B cell (primary cell): Measurements from ENCODE around the gene DPCD. TPM values are rescaled to one million over a fixed set of nuclear protein-coding genes. Genes with fewer than 3 reads are reported as not detected.

Experiments
- ATAC-seq: fragments of 200-7000 bp; cut with Tn5 transposase; one replicate; pipeline ENCODE4 v1.10.0; 2021; ENCODE audit warnings: low read depth, mild to moderate bottlenecking, moderate number of reproducible peaks, moderate library complexity
- CTCF ChIA-PET: fragments of 350-600 bp; sonication (Branson Sonifier 250); formaldehyde crosslinking; loops from one replicate; lab custom pipeline; 2021; ENCODE audit warnings: antibody characterized with exemption, inconsistent platforms; lab: Charles Lee
- POLR2A ChIA-PET: fragments of 350-600 bp; sonication (Branson Sonifier 250); formaldehyde crosslinking; loops from one replicate; lab custom pipeline; 2021; ENCODE audit warnings: antibody characterized with exemption; lab: Charles Lee
- DNase-seq: peaks from one replicate; pipeline ENCODE4 v3.0.0; 2013
- H2AFZ ChIP-seq: 2 replicates; pipeline ENCODE4 v1.6.1; 2012; ENCODE audit warnings: mild to moderate bottlenecking, low read depth, low read length; ENCODE audit not compliant: insufficient read depth, poor library complexity, severe bottlenecking
- H3K27ac ChIP-seq, 2 donors: 1 replicate in 1 of 2; 2 replicates in 1 of 2; pipeline ENCODE4 v1.5.1; 2012 to 2013; ENCODE audit warnings: low read length in 2 of 2, mild to moderate bottlenecking in 2 of 2, moderate library complexity in 1 of 2
- H3K27me3 ChIP-seq, 4 experiments: fragments of 200-600 bp in 1 of 4; sonication (generic) in 1 of 4; replicated peaks in 1 of 4; 1 replicate in 2 of 4; 2 replicates in 2 of 4; pipeline versions ENCODE4 v1.6.1 to v1.7.0; 2013 to 2016; ENCODE audit warnings: low read length in 3 of 4, mild to moderate bottlenecking in 2 of 4, mixed read lengths in 1 of 4, moderate library complexity in 1 of 4; ENCODE audit not compliant: insufficient read depth in 4 of 4, control insufficient read depth in 3 of 4; ENCODE audit errors: control extremely low read depth in 1 of 4
- H3K36me3 ChIP-seq, 2 experiments: replicated peaks in 1 of 2; 1 replicate in 1 of 2; 2 replicates in 1 of 2; pipeline versions ENCODE4 v1.6.1 to v1.7.1; 2013; ENCODE audit warnings: low read length in 1 of 2; ENCODE audit not compliant: insufficient read depth in 2 of 2, control insufficient read depth in 1 of 2; ENCODE audit errors: control extremely low read depth in 1 of 2, extremely low read depth in 1 of 2
- H3K4me1 ChIP-seq, 2 donors: fragments of 200-600 bp in 1 of 2; sonication (generic) in 1 of 2; 1 replicate in 1 of 2; 2 replicates in 1 of 2; pipeline versions ENCODE4 v1.5.1 to v1.6.1; 2013 to 2017; ENCODE audit warnings: low read length in 2 of 2; ENCODE audit not compliant: control insufficient read depth in 2 of 2, insufficient read depth in 2 of 2
- H3K4me2 ChIP-seq: replicated peaks from 2 replicates; pipeline ENCODE3; 2012; ENCODE audit warnings: mild to moderate bottlenecking, low read depth, low read length; ENCODE audit not compliant: poor library complexity, severe bottlenecking
- H3K4me3 ChIP-seq, 5 experiments: fragments of 200-600 bp in 1 of 5; sonication (generic) in 1 of 5; 1 replicate in 3 of 5; 2 replicates in 2 of 5; pipeline versions ENCODE4 v1.5.1 to v1.7.0; 2011 to 2016; ENCODE audit warnings: low read length in 4 of 5, mild to moderate bottlenecking in 4 of 5, low read depth in 2 of 5, control low read depth in 1 of 5, moderate library complexity in 1 of 5; ENCODE audit not compliant: insufficient read depth in 1 of 5; ENCODE audit errors: control extremely low read depth in 1 of 5, extremely low read depth in 1 of 5
- H3K79me2 ChIP-seq: fragments of 200-600 bp; sonication (generic); one replicate; pipeline ENCODE4 v1.6.0; 2016; ENCODE audit warnings: low read length; ENCODE audit not compliant: control insufficient read depth, insufficient read depth
- H3K9ac ChIP-seq: fragments of 200-600 bp; sonication (generic); 2 replicates; pipeline ENCODE4 v1.6.1; 2017; ENCODE audit warnings: mild to moderate bottlenecking, low read length, moderate library complexity
- H3K9me3 ChIP-seq, 3 donors: one replicate each; pipeline versions ENCODE4 v1.6.1 to v1.7.1; 2013; ENCODE audit warnings: low read length in 2 of 3; ENCODE audit not compliant: control insufficient read depth in 2 of 3, insufficient read depth in 1 of 3; ENCODE audit errors: control extremely low read depth in 1 of 3
- H4K20me1 ChIP-seq: 2 replicates; pipeline ENCODE4 v1.6.0; 2012; ENCODE audit warnings: mild to moderate bottlenecking, low read length; ENCODE audit not compliant: insufficient read depth, control insufficient read depth, poor library complexity, severe bottlenecking
- H3K27ac Mint-ChIP-seq: one replicate; pipeline ENCODE4 v1.8.0; 2021; ENCODE audit warnings: mixed read lengths
- H3K27me3 Mint-ChIP-seq: one replicate; pipeline ENCODE4 v1.8.0; 2021; ENCODE audit warnings: mixed read lengths
- H3K4me1 Mint-ChIP-seq: one replicate; pipeline ENCODE4 v1.8.0; 2021; ENCODE audit warnings: mixed read lengths
- H3K4me3 Mint-ChIP-seq: one replicate; pipeline ENCODE4 v1.8.0; 2021; ENCODE audit warnings: mixed read lengths
- H3K9me3 Mint-ChIP-seq: one replicate; pipeline ENCODE4 v1.8.0; 2022; ENCODE audit warnings: mixed read lengths; ENCODE audit not compliant: insufficient read depth
- EZH2 ChIP-seq: IDR thresholded peaks from 2 replicates; pipeline ENCODE4 v1.6.1; 2012; ENCODE audit warnings: borderline replicate concordance, low read depth, mild to moderate bottlenecking, moderate library complexity, low read length; ENCODE audit not compliant: insufficient read depth, poor library complexity, severe bottlenecking
- WGBS: methylation state at CpG from one replicate; pipeline ENCODE4 v1.1.5; 2013; ENCODE audit warnings: missing lambda C conversion rate; ENCODE audit not compliant: insufficient coverage; 5-methylcytosine and 5-hydroxymethylcytosine counted together
- intact Hi-C: fragments of 100-400 bp; cut with micrococcal nuclease; formaldehyde crosslinking; loops from one replicate; pipeline ENCODE4 v1.10.0; 2022
- polyA plus RNA-seq: library from polyadenylated mRNA; depleted of rRNA; stranded (reverse); fragments of >200 nt; gene quantifications from 2 replicates; pipeline ENCODE4 v1.2.3, GENCODE V29; 2012
- total RNA-seq, 2 donors: library from RNA; stranded (reverse); fragments of 120-200 nt in 1 of 2; gene quantifications; 1 replicate in 1 of 2; 2 replicates in 1 of 2; pipeline versions ENCODE4 v1.2.3 to v1.2.4, GENCODE V29; 2013 to 2022
- TF ChIP-seq, protein P1 (sequence below): fragments of 200-600 bp; IDR thresholded peaks from one replicate; pipeline ENCODE4 v1.8.0; 2022; ENCODE audit warnings: antibody characterized with exemption, mild to moderate bottlenecking

Gene DPCD
- total and polyA plus RNA-seq, 2 donors (not counting 1 experiment from before 2014, with no cell fraction given) = 0.88 to 2.2 TPM

DNA sequence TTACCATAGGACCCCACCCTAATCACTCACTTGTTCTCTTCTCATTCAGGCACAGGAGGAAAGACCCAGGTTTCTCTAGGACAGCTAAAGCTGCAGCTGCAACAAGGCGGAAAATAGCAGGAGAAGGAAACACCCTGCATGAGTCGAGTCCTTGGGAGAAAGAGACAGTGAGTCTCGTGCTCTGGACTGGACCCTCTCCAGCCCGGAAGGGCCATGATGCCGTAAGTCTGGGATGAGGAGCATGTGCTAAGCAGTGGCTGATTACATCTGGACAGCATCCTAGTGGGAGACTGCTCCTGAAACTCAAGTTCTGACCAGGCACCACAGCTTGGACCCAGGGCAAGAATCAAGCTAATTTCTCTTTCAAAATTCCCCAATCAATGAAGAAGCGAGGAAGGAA, 67.4 kb downstream of the DPCD start:
- H3K27ac ChIP-seq = no peak overlapping the region
- H3K4me1 Mint-ChIP-seq = no peaks in the 10 kb centered on the region
- no peaks in the 10 kb centered on the region for H3K9me3 ChIP-seq
- H3K27ac Mint-ChIP-seq = no peak overlapping the region
- H3K27me3 Mint-ChIP-seq = no peaks in the 10 kb centered on the region
- no peaks in the 10 kb centered on the region for H3K4me1 ChIP-seq
- ChIA-PET CTCF (no interaction called here), POLR2A (no interaction called here)
- H4K20me1 ChIP-seq = peaks cover 52% of the 10 kb centered on the region
- H3K4me3 Mint-ChIP-seq = no peak overlapping the region
- no peaks in the 10 kb centered on the region for H3K9me3 Mint-ChIP-seq
- TF ChIP-seq, protein P1, sequence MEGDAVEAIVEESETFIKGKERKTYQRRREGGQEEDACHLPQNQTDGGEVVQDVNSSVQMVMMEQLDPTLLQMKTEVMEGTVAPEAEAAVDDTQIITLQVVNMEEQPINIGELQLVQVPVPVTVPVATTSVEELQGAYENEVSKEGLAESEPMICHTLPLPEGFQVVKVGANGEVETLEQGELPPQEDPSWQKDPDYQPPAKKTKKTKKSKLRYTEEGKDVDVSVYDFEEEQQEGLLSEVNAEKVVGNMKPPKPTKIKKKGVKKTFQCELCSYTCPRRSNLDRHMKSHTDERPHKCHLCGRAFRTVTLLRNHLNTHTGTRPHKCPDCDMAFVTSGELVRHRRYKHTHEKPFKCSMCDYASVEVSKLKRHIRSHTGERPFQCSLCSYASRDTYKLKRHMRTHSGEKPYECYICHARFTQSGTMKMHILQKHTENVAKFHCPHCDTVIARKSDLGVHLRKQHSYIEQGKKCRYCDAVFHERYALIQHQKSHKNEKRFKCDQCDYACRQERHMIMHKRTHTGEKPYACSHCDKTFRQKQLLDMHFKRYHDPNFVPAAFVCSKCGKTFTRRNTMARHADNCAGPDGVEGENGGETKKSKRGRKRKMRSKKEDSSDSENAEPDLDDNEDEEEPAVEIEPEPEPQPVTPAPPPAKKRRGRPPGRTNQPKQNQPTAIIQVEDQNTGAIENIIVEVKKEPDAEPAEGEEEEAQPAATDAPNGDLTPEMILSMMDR = no peak
- no peak for TF ChIP-seq EZH2
- no peak for DNase-seq
- H3K27me3 ChIP-seq = no peaks in the 10 kb centered on the region
- no peak for ATAC-seq
- H3K4me3 ChIP-seq = no peak overlapping the region
- no peak overlapping the region for H2AFZ ChIP-seq
- no peak overlapping the region for H3K9ac ChIP-seq
- peaks cover 23% of the 10 kb centered on the region for H3K79me2 ChIP-seq
- H3K36me3 ChIP-seq = peaks cover 2 to 74% of the 10 kb centered on the region in 2 experiments
- no peak overlapping the region for H3K4me2 ChIP-seq
- intact Hi-C loops = no loop called here
- WGBS = 87% methylated on average over 5 of the region's 6 CpGs

DNA sequence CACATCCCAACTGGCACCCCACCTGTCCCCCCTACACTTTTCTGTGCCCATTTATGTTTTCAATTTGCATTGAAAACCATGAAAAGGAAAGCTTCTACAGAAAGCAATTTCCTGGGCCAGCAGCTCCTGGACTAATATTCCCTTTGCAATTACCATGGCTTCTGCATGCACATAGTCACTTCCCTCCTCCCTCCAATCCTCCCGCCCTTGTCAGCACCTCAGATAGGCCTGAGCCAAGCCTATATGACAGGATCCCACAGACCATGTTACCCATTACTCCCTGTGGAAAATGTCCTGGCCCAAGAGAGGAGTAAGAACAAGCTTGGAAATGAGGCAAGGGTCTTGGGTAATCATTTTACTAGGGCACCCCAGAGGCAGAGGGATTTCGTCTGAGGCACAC, 68.8 kb downstream of the DPCD start:
- Mint-ChIP-seq H3K4me3 (no peak overlapping the region), H3K27me3 (no peaks in the 10 kb centered on the region), H3K4me1 (no peaks in the 10 kb centered on the region), H3K9me3 (no peaks in the 10 kb centered on the region), H3K27ac (no peak overlapping the region)
- WGBS = 100% methylated on average over 1 of the region's 2 CpGs
- CTCF ChIA-PET = no interaction called here
- H2AFZ ChIP-seq = no peak overlapping the region
- H4K20me1 ChIP-seq = peaks cover 51% of the 10 kb centered on the region
- no peak overlapping the region for H3K4me3 ChIP-seq
- intact Hi-C loops = no loop called here
- H3K27me3 ChIP-seq = no peaks in the 10 kb centered on the region
- TF ChIP-seq EZH2 = no peak
- TF ChIP-seq, protein P1 = no peak
- no peak for DNase-seq
- H3K4me2 ChIP-seq = no peak overlapping the region
- no peak overlapping the region for H3K9ac ChIP-seq
- peaks cover 30% of the 10 kb centered on the region for H3K79me2 ChIP-seq
- H3K27ac ChIP-seq = no peak overlapping the region
- H3K36me3 ChIP-seq = peaks cover 3 to 77% of the 10 kb centered on the region in 2 experiments
- no peaks in the 10 kb centered on the region for H3K9me3 ChIP-seq
- POLR2A ChIA-PET = no interaction called here
- ATAC-seq = no peak
- no peaks in the 10 kb centered on the region for H3K4me1 ChIP-seq
